ENCODE measurements around the gene GMFB. TPM values are rescaled to one million over a fixed set of nuclear protein-coding genes. Genes with fewer than 3 reads are reported as not detected.

The GMFB gene
- total and polyA plus RNA-seq, 2 experiments from 2014 or later: 56.5 to 88.3 TPM

DNA sequence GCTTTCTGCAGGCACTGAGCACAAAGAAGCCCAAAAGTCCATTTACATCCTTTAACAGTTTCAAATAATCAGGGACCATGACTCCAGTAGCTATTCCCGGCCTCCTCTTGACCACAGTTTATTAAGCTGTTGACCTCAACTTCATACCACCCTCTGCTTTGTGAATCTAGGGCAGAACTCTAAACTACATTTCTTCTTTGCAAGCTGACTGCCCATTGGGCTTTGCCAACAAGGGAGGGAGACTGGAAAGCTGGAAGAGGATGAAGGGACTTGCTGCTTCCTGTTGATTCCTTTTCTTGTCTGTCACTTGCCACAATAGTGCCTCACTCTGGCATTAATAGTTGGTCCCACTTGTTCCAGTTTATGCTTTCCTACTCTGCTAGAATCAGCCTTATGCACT is 23.6 kb upstream of the GMFB start:
- H3K27me3 ChIP-seq (ENCODE audit: insufficient read depth): no peaks in the 10 kb centered on the region
- H3F3A ChIP-seq (replicated peaks; ENCODE audit: low read depth): no peaks in the 10 kb centered on the region
- DNase-seq (ENCODE audit: low spot score) (no peak), ATAC-seq (no peak)
- H3K27ac Mint-ChIP-seq: no peak overlapping the region
- H3K9me3 Mint-ChIP-seq: peaks cover 9% of the 10 kb centered on the region
- H3K36me3 ChIP-seq (ENCODE audit: insufficient read depth): no peaks in the 10 kb centered on the region
- H3K4me2 ChIP-seq: no peak overlapping the region
- TF ChIP-seq EZH2 (IDR thresholded peaks at IDR 0.05; ENCODE audit: low read depth, unreplicated experiment) (no peak), NANOG (IDR thresholded peaks at IDR 0.05; ENCODE audit: borderline replicate concordance) (no peak), POLR2AphosphoS5 (IDR thresholded peaks at IDR 0.05; ENCODE audit: low read depth) (no peak), JUNB (IDR thresholded peaks at IDR 0.05; ENCODE audit: unreplicated experiment) (no peak), ZNF114 (CRISPR knock-in tag; IDR thresholded peaks at IDR 0.05) (no peak), CREB1 (CRISPR knock-in tag; IDR thresholded peaks at IDR 0.05; ENCODE audit: low read depth) (no peak)
- TF ChIP-seq, protein P1, sequence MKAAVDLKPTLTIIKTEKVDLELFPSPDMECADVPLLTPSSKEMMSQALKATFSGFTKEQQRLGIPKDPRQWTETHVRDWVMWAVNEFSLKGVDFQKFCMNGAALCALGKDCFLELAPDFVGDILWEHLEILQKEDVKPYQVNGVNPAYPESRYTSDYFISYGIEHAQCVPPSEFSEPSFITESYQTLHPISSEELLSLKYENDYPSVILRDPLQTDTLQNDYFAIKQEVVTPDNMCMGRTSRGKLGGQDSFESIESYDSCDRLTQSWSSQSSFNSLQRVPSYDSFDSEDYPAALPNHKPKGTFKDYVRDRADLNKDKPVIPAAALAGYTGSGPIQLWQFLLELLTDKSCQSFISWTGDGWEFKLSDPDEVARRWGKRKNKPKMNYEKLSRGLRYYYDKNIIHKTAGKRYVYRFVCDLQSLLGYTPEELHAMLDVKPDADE (IDR thresholded peaks at IDR 0.05): no peak
- TF ChIP-seq, protein P2, sequence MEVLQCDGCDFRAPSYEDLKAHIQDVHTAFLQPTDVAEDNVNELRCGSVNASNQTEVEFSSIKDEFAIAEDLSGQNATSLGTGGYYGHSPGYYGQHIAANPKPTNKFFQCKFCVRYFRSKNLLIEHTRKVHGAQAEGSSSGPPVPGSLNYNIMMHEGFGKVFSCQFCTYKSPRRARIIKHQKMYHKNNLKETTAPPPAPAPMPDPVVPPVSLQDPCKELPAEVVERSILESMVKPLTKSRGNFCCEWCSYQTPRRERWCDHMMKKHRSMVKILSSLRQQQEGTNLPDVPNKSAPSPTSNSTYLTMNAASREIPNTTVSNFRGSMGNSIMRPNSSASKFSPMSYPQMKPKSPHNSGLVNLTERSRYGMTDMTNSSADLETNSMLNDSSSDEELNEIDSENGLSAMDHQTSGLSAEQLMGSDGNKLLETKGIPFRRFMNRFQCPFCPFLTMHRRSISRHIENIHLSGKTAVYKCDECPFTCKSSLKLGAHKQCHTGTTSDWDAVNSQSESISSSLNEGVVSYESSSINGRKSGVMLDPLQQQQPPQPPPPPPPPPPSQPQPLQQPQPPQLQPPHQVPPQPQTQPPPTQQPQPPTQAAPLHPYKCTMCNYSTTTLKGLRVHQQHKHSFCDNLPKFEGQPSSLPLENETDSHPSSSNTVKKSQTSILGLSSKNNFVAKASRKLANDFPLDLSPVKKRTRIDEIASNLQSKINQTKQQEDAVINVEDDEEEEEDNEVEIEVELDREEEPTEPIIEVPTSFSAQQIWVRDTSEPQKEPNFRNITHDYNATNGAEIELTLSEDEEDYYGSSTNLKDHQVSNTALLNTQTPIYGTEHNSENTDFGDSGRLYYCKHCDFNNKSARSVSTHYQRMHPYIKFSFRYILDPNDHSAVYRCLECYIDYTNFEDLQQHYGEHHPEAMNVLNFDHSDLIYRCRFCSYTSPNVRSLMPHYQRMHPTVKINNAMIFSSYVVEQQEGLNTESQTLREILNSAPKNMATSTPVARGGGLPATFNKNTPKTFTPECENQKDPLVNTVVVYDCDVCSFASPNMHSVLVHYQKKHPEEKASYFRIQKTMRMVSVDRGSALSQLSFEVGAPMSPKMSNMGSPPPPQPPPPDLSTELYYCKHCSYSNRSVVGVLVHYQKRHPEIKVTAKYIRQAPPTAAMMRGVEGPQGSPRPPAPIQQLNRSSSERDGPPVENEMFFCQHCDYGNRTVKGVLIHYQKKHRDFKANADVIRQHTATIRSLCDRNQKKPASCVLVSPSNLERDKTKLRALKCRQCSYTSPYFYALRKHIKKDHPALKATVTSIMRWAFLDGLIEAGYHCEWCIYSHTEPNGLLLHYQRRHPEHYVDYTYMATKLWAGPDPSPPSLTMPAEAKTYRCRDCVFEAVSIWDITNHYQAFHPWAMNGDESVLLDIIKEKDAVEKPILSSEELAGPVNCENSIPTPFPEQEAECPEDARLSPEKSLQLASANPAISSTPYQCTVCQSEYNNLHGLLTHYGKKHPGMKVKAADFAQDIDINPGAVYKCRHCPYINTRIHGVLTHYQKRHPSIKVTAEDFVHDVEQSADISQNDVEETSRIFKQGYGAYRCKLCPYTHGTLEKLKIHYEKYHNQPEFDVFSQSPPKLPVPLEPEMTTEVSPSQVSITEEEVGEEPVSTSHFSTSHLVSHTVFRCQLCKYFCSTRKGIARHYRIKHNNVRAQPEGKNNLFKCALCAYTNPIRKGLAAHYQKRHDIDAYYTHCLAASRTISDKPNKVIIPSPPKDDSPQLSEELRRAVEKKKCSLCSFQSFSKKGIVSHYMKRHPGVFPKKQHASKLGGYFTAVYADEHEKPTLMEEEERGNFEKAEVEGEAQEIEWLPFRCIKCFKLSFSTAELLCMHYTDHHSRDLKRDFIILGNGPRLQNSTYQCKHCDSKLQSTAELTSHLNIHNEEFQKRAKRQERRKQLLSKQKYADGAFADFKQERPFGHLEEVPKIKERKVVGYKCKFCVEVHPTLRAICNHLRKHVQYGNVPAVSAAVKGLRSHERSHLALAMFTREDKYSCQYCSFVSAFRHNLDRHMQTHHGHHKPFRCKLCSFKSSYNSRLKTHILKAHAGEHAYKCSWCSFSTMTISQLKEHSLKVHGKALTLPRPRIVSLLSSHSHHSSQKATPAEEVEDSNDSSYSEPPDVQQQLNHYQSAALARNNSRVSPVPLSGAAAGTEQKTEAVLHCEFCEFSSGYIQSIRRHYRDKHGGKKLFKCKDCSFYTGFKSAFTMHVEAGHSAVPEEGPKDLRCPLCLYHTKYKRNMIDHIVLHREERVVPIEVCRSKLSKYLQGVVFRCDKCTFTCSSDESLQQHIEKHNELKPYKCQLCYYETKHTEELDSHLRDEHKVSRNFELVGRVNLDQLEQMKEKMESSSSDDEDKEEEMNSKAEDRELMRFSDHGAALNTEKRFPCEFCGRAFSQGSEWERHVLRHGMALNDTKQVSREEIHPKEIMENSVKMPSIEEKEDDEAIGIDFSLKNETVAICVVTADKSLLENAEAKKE (CRISPR knock-in tag; IDR thresholded peaks at IDR 0.05): no peak
- TF ChIP-seq, protein P3, sequence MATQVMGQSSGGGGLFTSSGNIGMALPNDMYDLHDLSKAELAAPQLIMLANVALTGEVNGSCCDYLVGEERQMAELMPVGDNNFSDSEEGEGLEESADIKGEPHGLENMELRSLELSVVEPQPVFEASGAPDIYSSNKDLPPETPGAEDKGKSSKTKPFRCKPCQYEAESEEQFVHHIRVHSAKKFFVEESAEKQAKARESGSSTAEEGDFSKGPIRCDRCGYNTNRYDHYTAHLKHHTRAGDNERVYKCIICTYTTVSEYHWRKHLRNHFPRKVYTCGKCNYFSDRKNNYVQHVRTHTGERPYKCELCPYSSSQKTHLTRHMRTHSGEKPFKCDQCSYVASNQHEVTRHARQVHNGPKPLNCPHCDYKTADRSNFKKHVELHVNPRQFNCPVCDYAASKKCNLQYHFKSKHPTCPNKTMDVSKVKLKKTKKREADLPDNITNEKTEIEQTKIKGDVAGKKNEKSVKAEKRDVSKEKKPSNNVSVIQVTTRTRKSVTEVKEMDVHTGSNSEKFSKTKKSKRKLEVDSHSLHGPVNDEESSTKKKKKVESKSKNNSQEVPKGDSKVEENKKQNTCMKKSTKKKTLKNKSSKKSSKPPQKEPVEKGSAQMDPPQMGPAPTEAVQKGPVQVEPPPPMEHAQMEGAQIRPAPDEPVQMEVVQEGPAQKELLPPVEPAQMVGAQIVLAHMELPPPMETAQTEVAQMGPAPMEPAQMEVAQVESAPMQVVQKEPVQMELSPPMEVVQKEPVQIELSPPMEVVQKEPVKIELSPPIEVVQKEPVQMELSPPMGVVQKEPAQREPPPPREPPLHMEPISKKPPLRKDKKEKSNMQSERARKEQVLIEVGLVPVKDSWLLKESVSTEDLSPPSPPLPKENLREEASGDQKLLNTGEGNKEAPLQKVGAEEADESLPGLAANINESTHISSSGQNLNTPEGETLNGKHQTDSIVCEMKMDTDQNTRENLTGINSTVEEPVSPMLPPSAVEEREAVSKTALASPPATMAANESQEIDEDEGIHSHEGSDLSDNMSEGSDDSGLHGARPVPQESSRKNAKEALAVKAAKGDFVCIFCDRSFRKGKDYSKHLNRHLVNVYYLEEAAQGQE (IDR thresholded peaks at IDR 0.05; ENCODE audit: unreplicated experiment): no peak
- TF ChIP-seq, protein P4, sequence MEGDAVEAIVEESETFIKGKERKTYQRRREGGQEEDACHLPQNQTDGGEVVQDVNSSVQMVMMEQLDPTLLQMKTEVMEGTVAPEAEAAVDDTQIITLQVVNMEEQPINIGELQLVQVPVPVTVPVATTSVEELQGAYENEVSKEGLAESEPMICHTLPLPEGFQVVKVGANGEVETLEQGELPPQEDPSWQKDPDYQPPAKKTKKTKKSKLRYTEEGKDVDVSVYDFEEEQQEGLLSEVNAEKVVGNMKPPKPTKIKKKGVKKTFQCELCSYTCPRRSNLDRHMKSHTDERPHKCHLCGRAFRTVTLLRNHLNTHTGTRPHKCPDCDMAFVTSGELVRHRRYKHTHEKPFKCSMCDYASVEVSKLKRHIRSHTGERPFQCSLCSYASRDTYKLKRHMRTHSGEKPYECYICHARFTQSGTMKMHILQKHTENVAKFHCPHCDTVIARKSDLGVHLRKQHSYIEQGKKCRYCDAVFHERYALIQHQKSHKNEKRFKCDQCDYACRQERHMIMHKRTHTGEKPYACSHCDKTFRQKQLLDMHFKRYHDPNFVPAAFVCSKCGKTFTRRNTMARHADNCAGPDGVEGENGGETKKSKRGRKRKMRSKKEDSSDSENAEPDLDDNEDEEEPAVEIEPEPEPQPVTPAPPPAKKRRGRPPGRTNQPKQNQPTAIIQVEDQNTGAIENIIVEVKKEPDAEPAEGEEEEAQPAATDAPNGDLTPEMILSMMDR (conservative IDR thresholded peaks at IDR 0.05; ENCODE audit: low read depth in 2 of 2): no peak
- H3K4me3 Mint-ChIP-seq: no peak overlapping the region
- no peak overlapping the region for H3K27ac ChIP-seq (ENCODE audit: low read depth)
- H3K36me3 Mint-ChIP-seq (ENCODE audit: low read depth): peaks cover 28% of the 10 kb centered on the region
- H3K4me1 Mint-ChIP-seq: peaks cover 13% of the 10 kb centered on the region
- peaks cover 76% of the 10 kb centered on the region for H3K79me2 ChIP-seq (replicated peaks; ENCODE audit: insufficient read depth)
- H3K4me1 ChIP-seq (ENCODE audit: insufficient read depth): peaks cover 10% of the 10 kb centered on the region
- H3K9me2 ChIP-seq (ENCODE audit: insufficient read depth): no peaks in the 10 kb centered on the region
- H3K27me3 Mint-ChIP-seq (ENCODE audit: insufficient read depth, low read depth, poor library complexity): peaks cover 3% of the 10 kb centered on the region
- H3K4me3 ChIP-seq: no peak overlapping the region
- H4K20me1 ChIP-seq (replicated peaks; ENCODE audit: insufficient read depth): 0 out of 2 replicates have a peak, but pooled peaks cover 14% of the 10 kb centered on the region
- H2AFZ ChIP-seq: no peak overlapping the region

Measured in GM23338 (cell line).